ENCODE results near the gene MOSPD3.

Gene MOSPD3

GRCh38 chr7:100577103-100577502 lies 35.2 kb upstream of the MOSPD3 start:
- TF ChIP-seq CTCF (conservative IDR thresholded peaks at IDR 0.05; ENCODE audit: low read length), result no peak
- no peak overlapping the region for H3K4me3 ChIP-seq (ENCODE audit: low read length)
- no peak for DNase-seq (ENCODE audit: low read depth)

GRCh38 chr7:100577507-100577906 lies 34.8 kb upstream of the MOSPD3 start:
- no peak for TF ChIP-seq CTCF (conservative IDR thresholded peaks at IDR 0.05; ENCODE audit: low read length)
- no peak for DNase-seq (ENCODE audit: low read depth)
- H3K4me3 ChIP-seq (ENCODE audit: low read length), result no peak overlapping the region

- H3K4me3 ChIP-seq (ENCODE audit: low read length), result no peak overlapping the region
- TF ChIP-seq CTCF (conservative IDR thresholded peaks at IDR 0.05; ENCODE audit: low read length), result no peak
- no peak for DNase-seq (ENCODE audit: low read depth)
Observed at GRCh38 chr7:100578246-100579183, 33.8 kb upstream of the MOSPD3 start.

GRCh38 chr7:100580466-100581283 lies 31.7 kb upstream of the MOSPD3 start:
- DNase-seq (ENCODE audit: low read depth), result no peak
- no peak for TF ChIP-seq CTCF (conservative IDR thresholded peaks at IDR 0.05; ENCODE audit: low read length)

GRCh38 chr7:100582041-100582579 lies 30.2 kb upstream of the MOSPD3 start:
- DNase-seq (ENCODE audit: low read depth), result no peak
- no peak for TF ChIP-seq CTCF (conservative IDR thresholded peaks at IDR 0.05; ENCODE audit: low read length)
- no peak overlapping the region for H3K4me3 ChIP-seq (ENCODE audit: low read length)

More at GRCh38 chr7:100580466-100581283, 31.7 kb upstream of the MOSPD3 start:
- H3K4me3 ChIP-seq (ENCODE audit: low read length), result no peak overlapping the region

- no peak for TF ChIP-seq CTCF (conservative IDR thresholded peaks at IDR 0.05; ENCODE audit: low read length)
Observed at GRCh38 chr7:100582650-100583049, 29.7 kb upstream of the MOSPD3 start.

More at GRCh38 chr7:100582650-100583049, 29.7 kb upstream of the MOSPD3 start:
- H3K4me3 ChIP-seq (ENCODE audit: low read length), result no peak overlapping the region
- DNase-seq (ENCODE audit: low read depth), result no peak
